MCF 10A (cell line): ENCODE measurements around the gene EXOC6B. TPM values are rescaled to one million over a fixed set of nuclear protein-coding genes. Genes with fewer than 3 reads are reported as not detected.

ENCODE experiments used
- BruUV-seq: library from RNA; stranded (reverse); fragments of 400-500 nt; replicated peaks from 2 replicates; lab custom pipeline; 2021; lab: Mats Ljungman, UMichigan
- CTCF ChIA-PET: fragments of 300-600 bp; sonication (Branson Sonifier 250); formaldehyde crosslinking; extraction: SDS; loops from one replicate; lab custom pipeline; 2021; ENCODE audit warnings: antibody characterized with exemption, inconsistent platforms; lab: Yijun Ruan, JAX
- POLR2A ChIA-PET: fragments of 300-600, 350-650 bp; sonication (Branson Sonifier 250); formaldehyde crosslinking; extraction: SDS; loops from one replicate; lab custom pipeline; 2020; ENCODE audit warnings: antibody characterized with exemption, inconsistent platforms; lab: Yijun Ruan, JAX
- DNase-seq: peaks from one replicate; pipeline ENCODE4 v3.0.0-alpha.2; 2018; ENCODE audit not compliant: unreplicated experiment
- H3K27ac Mint-ChIP-seq: one replicate; pipeline ENCODE4 v1.8.0; 2022; ENCODE audit warnings: mild to moderate bottlenecking, low read depth, mixed read lengths; ENCODE audit not compliant: unreplicated experiment
- H3K27me3 Mint-ChIP-seq: one replicate; pipeline ENCODE4 v1.8.0; 2022; ENCODE audit warnings: mixed read lengths; ENCODE audit not compliant: insufficient read depth, unreplicated experiment
- H3K36me3 Mint-ChIP-seq: one replicate; pipeline ENCODE4 v1.8.0; 2022; ENCODE audit warnings: mild to moderate bottlenecking, moderate library complexity, mixed read lengths; ENCODE audit not compliant: insufficient read depth, unreplicated experiment
- H3K4me1 Mint-ChIP-seq: one replicate; pipeline ENCODE4 v1.8.0; 2022; ENCODE audit warnings: mixed read lengths; ENCODE audit not compliant: insufficient read depth, unreplicated experiment
- H3K4me3 Mint-ChIP-seq: one replicate; pipeline ENCODE4 v1.8.0; 2022; ENCODE audit warnings: mild to moderate bottlenecking, moderate library complexity, mixed read lengths; ENCODE audit not compliant: unreplicated experiment
- H3K9me3 Mint-ChIP-seq: one replicate; pipeline ENCODE4 v1.8.0; 2022; ENCODE audit warnings: mixed read lengths; ENCODE audit not compliant: unreplicated experiment
- CTCF ChIP-seq: fragments of 200-600 bp; IDR thresholded peaks from one replicate; pipeline ENCODE4 v1.8.0; 2022; ENCODE audit warnings: antibody characterized with exemption, mild to moderate bottlenecking; ENCODE audit not compliant: unreplicated experiment
- intact Hi-C: fragments of 100-400 bp; cut with micrococcal nuclease; formaldehyde crosslinking; loops from 2 replicates; pipeline ENCODE4 v1.14.1; 2022
- total RNA-seq: library from RNA; stranded (reverse); gene quantifications from 2 replicates; pipeline ENCODE4 v1.2.3, GENCODE V29; 2022

Gene EXOC6B
- total RNA-seq, 1 experiment from 2014 or later, result 24.7 TPM

GRCh38 chr2:72133721-72134407 is 692.0 kb downstream of the EXOC6B start:
- ChIA-PET CTCF (interaction anchor here (0.8 to 3.1 kb wide), 3 partner anchors 14 to 589 kb away, joined by 3 to 19 read pairs (median 4); partner anchors contain the start of gene CYP26B1), POLR2A (no interaction called here)
- DNase-seq, result no peak
- intact Hi-C loops, result no loop called here
- no peak overlapping the region for H3K4me3 Mint-ChIP-seq
- H3K4me1 Mint-ChIP-seq, result peaks cover 11% of the 10 kb centered on the region
- no peak for TF ChIP-seq CTCF
- no TSS peak for BruUV-seq
- no peaks in the 10 kb centered on the region for H3K27me3 Mint-ChIP-seq
- no peak overlapping the region for H3K27ac Mint-ChIP-seq
- no peaks in the 10 kb centered on the region for H3K36me3 Mint-ChIP-seq
- H3K9me3 Mint-ChIP-seq, result no peaks in the 10 kb centered on the region

GRCh38 chr2:72132981-72133720 is 692.7 kb downstream of the EXOC6B start:
- CTCF ChIA-PET, result interaction anchor here (0.7 to 3.1 kb wide), 3 partner anchors 17 to 588 kb away, joined by 4 to 19 read pairs (median 4); no protein-coding TSS in a partner anchor
- Mint-ChIP-seq H3K4me1 (peaks cover 11% of the 10 kb centered on the region), H3K27me3 (no peaks in the 10 kb centered on the region), H3K4me3 (no peak overlapping the region), H3K36me3 (no peaks in the 10 kb centered on the region), H3K9me3 (no peaks in the 10 kb centered on the region), H3K27ac (no peak overlapping the region)
- no TSS peak for BruUV-seq
- DNase-seq, result no peak
- POLR2A ChIA-PET, result no interaction called here
- intact Hi-C loops, result no loop called here
- no peak for TF ChIP-seq CTCF

DNA sequence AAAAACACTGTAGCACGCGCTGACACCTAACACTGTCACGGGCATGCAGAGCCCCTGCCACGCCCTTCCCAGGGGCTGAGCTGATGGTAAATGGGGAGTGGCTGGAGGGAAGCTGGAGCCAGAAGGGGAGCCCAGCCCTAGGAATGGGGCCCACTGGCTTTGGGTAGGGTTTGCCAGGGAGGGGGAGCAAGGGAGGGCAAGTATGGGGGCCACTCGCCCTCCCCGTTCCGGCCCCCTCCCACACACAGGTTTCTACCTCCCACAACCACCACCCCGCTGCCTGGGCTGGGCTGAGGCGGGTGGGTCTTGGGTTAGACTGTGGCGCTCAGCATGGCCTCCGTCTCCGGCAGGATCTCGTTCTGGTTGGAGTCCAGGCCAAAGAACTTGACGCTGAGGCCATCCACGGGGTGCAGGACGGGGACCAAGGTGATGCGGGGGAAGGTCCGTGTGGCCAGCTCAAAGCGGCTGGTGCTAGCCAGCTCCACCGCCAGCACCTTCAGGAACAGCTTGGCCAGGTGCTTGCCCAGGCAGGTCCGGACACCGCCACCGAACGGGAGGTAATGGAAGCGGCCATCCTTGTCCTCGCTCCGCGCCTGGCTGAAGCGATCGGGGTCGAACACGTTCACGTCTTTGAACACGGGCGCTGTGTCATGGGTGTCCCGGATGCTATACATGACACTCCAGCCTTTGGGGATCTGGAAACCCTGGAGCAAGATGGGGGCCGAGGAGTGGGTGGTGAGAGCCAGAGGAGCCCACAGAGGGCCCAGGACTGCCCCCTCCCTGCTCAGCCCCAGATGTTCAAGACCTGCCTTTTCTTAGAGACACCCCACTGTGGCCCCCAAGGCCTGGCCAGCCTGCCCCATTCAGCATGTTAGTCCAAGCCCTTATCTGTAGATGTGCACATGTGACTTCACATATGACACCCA is 693.7 kb downstream of the EXOC6B start:
- no peaks in the 10 kb centered on the region for H3K36me3 Mint-ChIP-seq
- no peak for DNase-seq
- peaks cover 6% of the 10 kb centered on the region for H3K4me1 Mint-ChIP-seq
- no peaks in the 10 kb centered on the region for H3K9me3 Mint-ChIP-seq
- TF ChIP-seq CTCF, result no peak
- CTCF ChIA-PET, result interaction anchor here (0.7 to 1.6 kb wide), 2 partner anchors 18 to 587 kb away, joined by 4 read pairs; no protein-coding TSS in a partner anchor
- no peak overlapping the region for H3K27ac Mint-ChIP-seq
- no peaks in the 10 kb centered on the region for H3K27me3 Mint-ChIP-seq
- intact Hi-C loops, result no loop called here
- no TSS peak for BruUV-seq
- H3K4me3 Mint-ChIP-seq, result no peak overlapping the region
- POLR2A ChIA-PET, result no interaction called here
